K562 (cell line): ENCODE measurements around the gene COX10.

Experiments used
- CTCF ChIP-seq, 3 experiments: IDR thresholded peaks in 2 of 3; conservative IDR thresholded peaks in 1 of 3; 2 replicates each; pipeline ENCODE4 v1.5.1; 2011 to 2012; ENCODE audit warnings: low read length in 3 of 3, mild to moderate bottlenecking in 3 of 3, control low read depth in 2 of 3, improper control_type of control experiment in 1 of 3, inconsistent platforms in 1 of 3, low read depth in 1 of 3, mixed read lengths in 1 of 3, moderate library complexity in 1 of 3; ENCODE audit not compliant: insufficient read depth in 2 of 3
- DNMT1 ChIP-seq: fragments of 450-650 bp; IDR thresholded peaks from 2 replicates; pipeline ENCODE4 v1.6.1; 2016; ENCODE audit warnings: antibody characterized with exemption, mild to moderate bottlenecking
- FOSL1 ChIP-seq: fragments of 200-800 bp; sonication (Bioruptor generic); conservative IDR thresholded peaks from 2 replicates; pipeline ENCODE4 v1.6.1; 2016; ENCODE audit warnings: missing genetic modification characterization, missing compliant biosample characterization
- GABPB2 ChIP-seq: fragments of 250-450 bp; sonication (Bioruptor Pico); conservative IDR thresholded peaks from 2 replicates; pipeline ENCODE4 v1.5.1; 2021; ENCODE audit warnings: mild to moderate bottlenecking
- HIVEP1 ChIP-seq: fragments of 250-450 bp; sonication (Bioruptor Pico); IDR thresholded peaks from 2 replicates; pipeline ENCODE4 v1.4.0; 2020; ENCODE audit warnings: mild to moderate bottlenecking
- JUN ChIP-seq, 2 experiments: sonication (generic) in 1 of 2; formaldehyde crosslinking in 1 of 2; IDR thresholded peaks; 2 replicates each; pipeline versions ENCODE4 v1.6.1 to v1.8.0; 2012 to 2022; ENCODE audit warnings: borderline replicate concordance in 2 of 2, mild to moderate bottlenecking in 2 of 2, improper control_type of control experiment in 1 of 2, low read depth in 1 of 2, low read length in 1 of 2, missing genetic modification reagents in 1 of 2
- JUNB ChIP-seq: fragments of 450-650 bp; formaldehyde crosslinking; conservative IDR thresholded peaks from 2 replicates; pipeline ENCODE4 v1.4.0; 2020; ENCODE audit warnings: mild to moderate bottlenecking
- KAT8 ChIP-seq: fragments of 450-650 bp; IDR thresholded peaks from 2 replicates; pipeline ENCODE4 v1.6.1; 2016; ENCODE audit warnings: low read depth, mild to moderate bottlenecking
- SMAD4 ChIP-seq: fragments of 250-450 bp; sonication (Bioruptor Pico); conservative IDR thresholded peaks from 2 replicates; pipeline ENCODE4 v1.8.0; 2021; ENCODE audit warnings: inconsistent platforms, mild to moderate bottlenecking, moderate library complexity
- TCF3 ChIP-seq: sonication (generic); formaldehyde crosslinking; IDR thresholded peaks from 2 replicates; pipeline ENCODE4 v1.4.0; 2020; ENCODE audit warnings: mild to moderate bottlenecking, missing genetic modification reagents
- ZBED1 ChIP-seq: IDR thresholded peaks from 2 replicates; pipeline ENCODE4 v1.6.1; 2014
- ZEB2 ChIP-seq: fragments of 450-650 bp; IDR thresholded peaks from 2 replicates; pipeline ENCODE4 v1.6.1; 2016
- TF ChIP-seq, protein P1 (sequence below), 2 experiments: IDR thresholded peaks; 2 replicates each; pipeline ENCODE4 v1.6.1; 2012; ENCODE audit warnings: improper control_type of control experiment in 2 of 2, low read depth in 2 of 2, low read length in 2 of 2, borderline replicate concordance in 1 of 2
- TF ChIP-seq, protein P2 (sequence below): sonication (generic); formaldehyde crosslinking; IDR thresholded peaks from 2 replicates; pipeline ENCODE4 v1.8.0; 2022; ENCODE audit warnings: mild to moderate bottlenecking, missing genetic modification reagents

DNA sequence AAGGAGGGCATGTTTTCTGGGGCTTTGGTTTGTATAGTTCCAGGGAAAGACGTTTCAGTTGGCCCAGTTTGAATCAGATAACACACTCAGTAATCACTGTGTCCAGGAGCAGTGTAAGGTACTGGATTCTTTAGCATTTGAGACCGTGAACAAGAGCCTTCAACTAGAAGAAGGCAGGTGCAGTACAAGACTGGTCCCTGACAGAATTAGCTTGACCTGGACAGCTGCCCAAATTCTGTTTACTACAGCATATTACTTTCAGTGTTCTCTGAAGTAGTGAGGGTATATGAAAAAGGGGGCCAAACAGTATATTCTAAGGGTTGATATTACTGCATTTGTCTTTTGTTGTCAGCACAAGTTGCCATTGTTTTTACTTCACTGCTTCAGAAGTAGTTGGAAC, 81.3 kb downstream of the COX10 start:
- TF ChIP-seq, protein P1, sequence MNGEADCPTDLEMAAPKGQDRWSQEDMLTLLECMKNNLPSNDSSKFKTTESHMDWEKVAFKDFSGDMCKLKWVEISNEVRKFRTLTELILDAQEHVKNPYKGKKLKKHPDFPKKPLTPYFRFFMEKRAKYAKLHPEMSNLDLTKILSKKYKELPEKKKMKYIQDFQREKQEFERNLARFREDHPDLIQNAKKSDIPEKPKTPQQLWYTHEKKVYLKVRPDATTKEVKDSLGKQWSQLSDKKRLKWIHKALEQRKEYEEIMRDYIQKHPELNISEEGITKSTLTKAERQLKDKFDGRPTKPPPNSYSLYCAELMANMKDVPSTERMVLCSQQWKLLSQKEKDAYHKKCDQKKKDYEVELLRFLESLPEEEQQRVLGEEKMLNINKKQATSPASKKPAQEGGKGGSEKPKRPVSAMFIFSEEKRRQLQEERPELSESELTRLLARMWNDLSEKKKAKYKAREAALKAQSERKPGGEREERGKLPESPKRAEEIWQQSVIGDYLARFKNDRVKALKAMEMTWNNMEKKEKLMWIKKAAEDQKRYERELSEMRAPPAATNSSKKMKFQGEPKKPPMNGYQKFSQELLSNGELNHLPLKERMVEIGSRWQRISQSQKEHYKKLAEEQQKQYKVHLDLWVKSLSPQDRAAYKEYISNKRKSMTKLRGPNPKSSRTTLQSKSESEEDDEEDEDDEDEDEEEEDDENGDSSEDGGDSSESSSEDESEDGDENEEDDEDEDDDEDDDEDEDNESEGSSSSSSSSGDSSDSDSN (IDR thresholded peaks at IDR 0.05; ENCODE audit: borderline replicate concordance in 1 of 2, low read depth in 2 of 2, low read length in 2 of 2), result no peak
- no peak for TF ChIP-seq CTCF (IDR thresholded peaks at IDR 0.05 in 2 of 3, conservative IDR thresholded peaks at IDR 0.05 in 1 of 3; ENCODE audit: insufficient read depth in 2 of 3, low read depth in 1 of 3, low read length in 3 of 3)
- no peak for TF ChIP-seq JUNB (CRISPR knock-in tag)
- TF ChIP-seq JUN (IDR thresholded peaks at IDR 0.05; ENCODE audit: borderline replicate concordance, low read depth, low read length), result no peak
- no peak for TF ChIP-seq JUN (CRISPR knock-in tag; IDR thresholded peaks at IDR 0.05; ENCODE audit: borderline replicate concordance)
- no peak for TF ChIP-seq TCF3 (CRISPR knock-in tag)
- TF ChIP-seq HIVEP1 (CRISPR knock-in tag), result no peak
- TF ChIP-seq GABPB2 (CRISPR knock-in tag), result no peak
- no peak for TF ChIP-seq KAT8
- TF ChIP-seq, protein P2, sequence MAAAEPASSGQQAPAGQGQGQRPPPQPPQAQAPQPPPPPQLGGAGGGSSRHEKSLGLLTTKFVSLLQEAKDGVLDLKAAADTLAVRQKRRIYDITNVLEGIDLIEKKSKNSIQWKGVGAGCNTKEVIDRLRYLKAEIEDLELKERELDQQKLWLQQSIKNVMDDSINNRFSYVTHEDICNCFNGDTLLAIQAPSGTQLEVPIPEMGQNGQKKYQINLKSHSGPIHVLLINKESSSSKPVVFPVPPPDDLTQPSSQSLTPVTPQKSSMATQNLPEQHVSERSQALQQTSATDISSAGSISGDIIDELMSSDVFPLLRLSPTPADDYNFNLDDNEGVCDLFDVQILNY (CRISPR knock-in tag), result no peak
- TF ChIP-seq FOSL1, result no peak
- no peak for TF ChIP-seq ZEB2
- TF ChIP-seq ZBED1, result no peak
- TF ChIP-seq DNMT1, result no peak
- TF ChIP-seq SMAD4 (CRISPR knock-in tag), result no peak
